ENCODE data around the gene GPR34.

The GPR34 gene

DNA sequence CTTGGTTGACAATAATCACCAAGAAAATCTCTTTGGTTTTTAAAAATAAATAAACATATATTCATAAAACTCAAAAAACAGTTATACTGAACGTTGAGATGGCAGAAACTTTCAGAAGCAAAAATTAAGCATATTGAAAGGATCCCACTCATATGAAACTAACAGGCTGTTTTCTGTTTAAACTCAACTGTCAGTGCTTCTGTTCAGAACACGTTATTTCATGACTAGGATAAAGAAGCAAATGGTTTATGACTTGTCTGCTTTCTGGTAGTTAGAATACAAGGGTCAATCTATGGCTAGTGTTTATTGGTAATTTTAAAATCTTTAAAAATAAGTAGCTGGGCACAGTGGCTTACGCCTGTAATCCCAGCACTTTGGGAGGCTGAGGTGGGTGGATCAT, 39.4 kb downstream of the GPR34 start:
- Histone ChIP-seq H3K4me1 (ENCODE audit: control insufficient read depth, insufficient read depth, low read length, poor library complexity, severe bottlenecking) (peaks cover 3% of the 10 kb centered on the region), H3K4me3 (ENCODE audit: insufficient read depth, low read depth, low read length, poor library complexity, severe bottlenecking) (no peak overlapping the region), H3K27me3 (replicated peaks; ENCODE audit: control insufficient read depth, insufficient read depth, low read length, poor library complexity, severe bottlenecking) (no peaks in the 10 kb centered on the region), H3K9me3 (ENCODE audit: control insufficient read depth, low read length) (no peaks in the 10 kb centered on the region), H3K27ac (ENCODE audit: insufficient read depth, low read length, poor library complexity, severe bottlenecking) (no peak overlapping the region), H3K36me3 (ENCODE audit: control insufficient read depth, insufficient read depth, low read length) (no peaks in the 10 kb centered on the region)
- no peak for DNase-seq

DNA sequence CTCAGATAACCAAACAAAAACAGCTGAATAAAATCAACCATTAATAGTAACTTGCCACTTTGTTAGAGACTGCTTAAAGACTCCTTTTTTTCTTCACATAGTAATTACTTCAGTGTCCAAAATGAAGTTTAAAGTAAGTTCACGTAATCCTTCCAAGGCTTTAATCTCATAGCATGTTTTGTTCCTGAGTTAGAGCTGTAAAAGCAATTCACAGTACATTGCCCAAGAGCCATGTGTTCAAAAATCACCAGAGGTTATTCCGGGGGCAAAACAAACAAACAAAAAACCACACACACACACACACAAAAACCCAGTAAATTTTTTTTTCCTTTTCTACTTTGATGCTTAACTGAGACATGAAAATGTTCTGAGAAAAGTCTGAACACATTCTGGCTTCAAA, 41.3 kb downstream of the GPR34 start:
- no peaks in the 10 kb centered on the region for H3K36me3 ChIP-seq (ENCODE audit: control insufficient read depth, insufficient read depth, low read length)

DNA sequence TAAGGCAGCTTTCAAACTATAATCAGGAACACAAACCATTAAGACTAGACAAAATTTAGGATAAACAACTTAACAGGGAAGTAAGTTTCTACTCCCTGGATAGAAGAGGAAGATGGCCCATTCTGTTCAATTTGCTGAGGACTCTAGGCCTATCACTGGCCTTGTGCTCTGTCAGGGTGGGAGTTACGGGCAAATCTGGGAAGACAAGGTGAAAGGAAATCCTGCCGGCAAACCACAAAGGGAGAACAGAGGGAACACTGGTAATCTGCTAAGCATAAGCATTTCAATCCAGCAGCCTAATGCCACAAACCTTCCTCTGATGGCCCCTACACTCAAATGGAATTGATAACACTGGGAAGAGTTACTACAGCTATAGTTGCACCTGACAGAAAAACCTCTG, 43.5 kb downstream of the GPR34 start:
- no peaks in the 10 kb centered on the region for H3K36me3 ChIP-seq (ENCODE audit: control insufficient read depth, insufficient read depth, low read length)
- DNase-seq, result no peak
- H3K27me3 ChIP-seq (replicated peaks; ENCODE audit: control insufficient read depth, insufficient read depth, low read length, poor library complexity, severe bottlenecking), result no peaks in the 10 kb centered on the region
- H3K4me1 ChIP-seq (ENCODE audit: control insufficient read depth, insufficient read depth, low read length, poor library complexity, severe bottlenecking), result no peaks in the 10 kb centered on the region
- no peaks in the 10 kb centered on the region for H3K9me3 ChIP-seq (ENCODE audit: control insufficient read depth, low read length)
- no peak overlapping the region for H3K4me3 ChIP-seq (ENCODE audit: insufficient read depth, low read depth, low read length, poor library complexity, severe bottlenecking)
- no peak overlapping the region for H3K27ac ChIP-seq (ENCODE audit: insufficient read depth, low read length, poor library complexity, severe bottlenecking)

More for the DNA sequence above, 41.3 kb downstream of the GPR34 start:
- Histone ChIP-seq H3K4me1 (ENCODE audit: control insufficient read depth, insufficient read depth, low read length, poor library complexity, severe bottlenecking) (no peaks in the 10 kb centered on the region), H3K27me3 (replicated peaks; ENCODE audit: control insufficient read depth, insufficient read depth, low read length, poor library complexity, severe bottlenecking) (no peaks in the 10 kb centered on the region), H3K4me3 (ENCODE audit: insufficient read depth, low read depth, low read length, poor library complexity, severe bottlenecking) (no peak overlapping the region), H3K9me3 (ENCODE audit: control insufficient read depth, low read length) (no peaks in the 10 kb centered on the region), H3K27ac (ENCODE audit: insufficient read depth, low read length, poor library complexity, severe bottlenecking) (no peak overlapping the region)
- no peak for DNase-seq

DNA sequence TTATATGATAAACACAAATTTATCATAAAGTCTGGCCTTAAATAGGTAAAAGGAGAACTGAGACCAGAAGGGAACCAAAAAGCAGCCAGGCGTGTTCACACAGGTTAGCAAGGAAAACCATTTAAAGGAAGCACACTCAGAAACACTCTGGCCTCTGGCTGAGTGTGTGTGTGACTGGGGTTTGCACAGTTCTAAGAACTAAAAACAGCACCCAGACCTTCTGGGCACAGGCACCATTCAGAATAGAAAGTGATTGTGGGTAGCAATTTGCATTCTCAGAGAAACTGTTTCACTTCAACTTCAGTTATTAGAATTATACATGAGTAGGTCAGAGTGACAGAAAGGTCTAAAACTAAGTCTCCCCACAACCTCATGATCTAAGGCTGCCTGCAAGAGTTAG, 45.2 kb downstream of the GPR34 start:
- H3K27me3 ChIP-seq (replicated peaks; ENCODE audit: control insufficient read depth, insufficient read depth, low read length, poor library complexity, severe bottlenecking), result no peaks in the 10 kb centered on the region
- DNase-seq, result no peak
- no peaks in the 10 kb centered on the region for H3K9me3 ChIP-seq (ENCODE audit: control insufficient read depth, low read length)
- H3K36me3 ChIP-seq (ENCODE audit: control insufficient read depth, insufficient read depth, low read length), result no peaks in the 10 kb centered on the region
- H3K4me1 ChIP-seq (ENCODE audit: control insufficient read depth, insufficient read depth, low read length, poor library complexity, severe bottlenecking), result no peaks in the 10 kb centered on the region
- no peak overlapping the region for H3K4me3 ChIP-seq (ENCODE audit: insufficient read depth, low read depth, low read length, poor library complexity, severe bottlenecking)
- H3K27ac ChIP-seq (ENCODE audit: insufficient read depth, low read length, poor library complexity, severe bottlenecking), result no peak overlapping the region

DNA sequence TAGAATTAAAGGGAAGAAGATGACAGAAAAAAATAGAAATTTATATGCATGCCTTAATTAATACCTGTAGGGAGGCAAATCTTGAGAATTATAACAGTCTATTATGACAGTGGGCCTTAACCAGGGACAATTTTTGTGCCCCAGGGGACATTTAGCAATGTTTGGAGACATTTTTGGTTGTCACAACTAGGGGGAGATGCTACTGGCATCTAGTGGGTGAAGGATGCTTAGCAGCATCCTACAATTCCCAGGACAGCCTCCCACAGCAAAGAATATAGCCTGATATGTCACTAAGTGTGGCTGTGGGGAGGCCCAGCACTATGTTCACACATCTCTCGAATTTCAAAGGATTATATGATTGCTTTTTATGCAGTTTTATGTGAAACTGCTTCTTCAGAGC, 45.8 kb downstream of the GPR34 start:
- Histone ChIP-seq H3K27ac (ENCODE audit: insufficient read depth, low read length, poor library complexity, severe bottlenecking) (no peak overlapping the region), H3K27me3 (replicated peaks; ENCODE audit: control insufficient read depth, insufficient read depth, low read length, poor library complexity, severe bottlenecking) (no peaks in the 10 kb centered on the region), H3K9me3 (ENCODE audit: control insufficient read depth, low read length) (no peaks in the 10 kb centered on the region), H3K36me3 (ENCODE audit: control insufficient read depth, insufficient read depth, low read length) (no peaks in the 10 kb centered on the region), H3K4me1 (ENCODE audit: control insufficient read depth, insufficient read depth, low read length, poor library complexity, severe bottlenecking) (no peaks in the 10 kb centered on the region), H3K4me3 (ENCODE audit: insufficient read depth, low read depth, low read length, poor library complexity, severe bottlenecking) (no peak overlapping the region)
- DNase-seq, result no peak

- no peaks in the 10 kb centered on the region for H3K4me1 ChIP-seq (ENCODE audit: control insufficient read depth, insufficient read depth, low read length, poor library complexity, severe bottlenecking)
- H3K9me3 ChIP-seq (ENCODE audit: control insufficient read depth, low read length), result no peaks in the 10 kb centered on the region
- H3K27me3 ChIP-seq (replicated peaks; ENCODE audit: control insufficient read depth, insufficient read depth, low read length, poor library complexity, severe bottlenecking), result no peaks in the 10 kb centered on the region
- H3K27ac ChIP-seq (ENCODE audit: insufficient read depth, low read length, poor library complexity, severe bottlenecking), result no peak overlapping the region
- no peaks in the 10 kb centered on the region for H3K36me3 ChIP-seq (ENCODE audit: control insufficient read depth, insufficient read depth, low read length)
- peak in 1 of 3 donors; percentile 0 for DNase-seq
- no peak overlapping the region for H3K4me3 ChIP-seq (ENCODE audit: insufficient read depth, low read depth, low read length, poor library complexity, severe bottlenecking)
Measured at GRCh38 chrX:41737065-41737464, 48.3 kb downstream of the GPR34 start.

DNA sequence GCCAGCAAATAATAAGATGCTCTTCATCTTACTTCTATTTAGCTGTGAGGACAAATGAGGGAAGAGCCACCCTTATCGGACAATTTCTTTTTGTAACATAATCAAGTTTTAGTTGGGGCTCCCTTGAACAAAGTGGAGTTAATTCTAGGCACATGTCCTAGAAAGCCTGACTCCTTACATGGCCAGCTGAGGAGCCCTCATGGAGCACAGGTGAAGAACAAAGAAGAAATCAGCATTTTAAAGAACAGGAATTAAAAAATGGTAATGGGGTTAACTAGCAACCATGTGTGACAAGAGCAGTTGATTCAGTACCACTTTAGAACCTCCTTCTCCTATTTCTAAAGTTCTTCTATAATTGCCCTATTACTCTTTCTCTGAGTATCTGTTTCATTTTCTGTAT, 51.1 kb downstream of the GPR34 start:
- H3K4me1 ChIP-seq (ENCODE audit: control insufficient read depth, insufficient read depth, low read length, poor library complexity, severe bottlenecking), result no peaks in the 10 kb centered on the region
- no peaks in the 10 kb centered on the region for H3K36me3 ChIP-seq (ENCODE audit: control insufficient read depth, insufficient read depth, low read length)
- no peak for DNase-seq
- H3K27ac ChIP-seq (ENCODE audit: insufficient read depth, low read length, poor library complexity, severe bottlenecking), result no peak overlapping the region
- no peak overlapping the region for H3K4me3 ChIP-seq (ENCODE audit: insufficient read depth, low read depth, low read length, poor library complexity, severe bottlenecking)
- H3K27me3 ChIP-seq (replicated peaks; ENCODE audit: control insufficient read depth, insufficient read depth, low read length, poor library complexity, severe bottlenecking), result no peaks in the 10 kb centered on the region
- no peaks in the 10 kb centered on the region for H3K9me3 ChIP-seq (ENCODE audit: control insufficient read depth, low read length)

Measured in effector memory CD4-positive, alpha-beta T cell (primary cell).